ENCODE results near the gene ANKRD13D. TPM values are rescaled to one million over a fixed set of nuclear protein-coding genes. Genes with fewer than 3 reads are reported as not detected.

ANKRD13D gene
- polyA plus RNA-seq, 1 donor, result 38.8 TPM

DNA sequence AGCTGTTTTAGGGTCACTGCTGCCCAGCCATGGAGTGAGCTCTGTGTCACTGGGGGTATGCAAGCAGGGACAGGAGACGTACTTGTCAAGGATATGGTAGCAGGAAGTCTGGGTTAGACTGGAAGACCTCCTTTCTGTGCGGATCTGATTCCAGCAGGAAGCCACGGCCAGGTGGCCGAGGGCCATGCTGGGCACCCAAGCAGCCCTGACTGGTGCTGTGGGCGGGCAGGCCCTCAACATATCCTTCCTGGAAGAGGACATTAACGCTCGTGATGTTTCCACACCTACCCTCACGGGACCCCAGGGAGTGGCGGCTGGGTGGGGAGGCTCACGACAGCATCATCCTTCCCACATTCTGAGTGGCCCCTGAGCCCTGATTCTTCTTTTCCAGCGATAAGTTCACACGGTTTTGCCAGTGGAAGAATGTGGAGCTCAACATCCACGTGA is 8.7 kb upstream of the ANKRD13D start:
- H3K27me3 ChIP-seq (ENCODE audit: control insufficient read depth, insufficient read depth, low read length), result no peaks in the 10 kb centered on the region
- H3K9me3 ChIP-seq (ENCODE audit: control insufficient read depth, low read depth, low read length), result no peaks in the 10 kb centered on the region
- no peak overlapping the region for H3K4me3 ChIP-seq (ENCODE audit: low read length)
- H3K4me1 ChIP-seq (ENCODE audit: control insufficient read depth, insufficient read depth, low read length), result peaks cover 17% of the 10 kb centered on the region
- no peak for DNase-seq
- peaks cover 92% of the 10 kb centered on the region for H3K36me3 ChIP-seq (ENCODE audit: control insufficient read depth, insufficient read depth, low read length)
- no CpG with 5 or more reads among the region's 13 CpGs for WGBS (ENCODE audit: insufficient coverage, low lambda C conversion rate)
- no peak overlapping the region for H3K27ac ChIP-seq (ENCODE audit: low read length)

GRCh38 chr11:67280788-67281551 is 8.1 kb upstream of the ANKRD13D start:
- Histone ChIP-seq H3K4me1 (ENCODE audit: control insufficient read depth, insufficient read depth, low read length) (peaks cover 17% of the 10 kb centered on the region), H3K27me3 (ENCODE audit: control insufficient read depth, insufficient read depth, low read length) (no peaks in the 10 kb centered on the region), H3K36me3 (ENCODE audit: control insufficient read depth, insufficient read depth, low read length) (peaks cover 92% of the 10 kb centered on the region), H3K9me3 (ENCODE audit: control insufficient read depth, low read depth, low read length) (no peaks in the 10 kb centered on the region), H3K27ac (ENCODE audit: low read length) (no peak overlapping the region), H3K4me3 (ENCODE audit: low read length) (no peak overlapping the region)
- WGBS (ENCODE audit: insufficient coverage, low lambda C conversion rate), result no CpG with 5 or more reads among the region's 31 CpGs
- no peak for DNase-seq

- WGBS (ENCODE audit: insufficient coverage, low lambda C conversion rate), result no CpG with 5 or more reads among the region's 27 CpGs
- Histone ChIP-seq H3K27me3 (ENCODE audit: control insufficient read depth, insufficient read depth, low read length) (no peaks in the 10 kb centered on the region), H3K27ac (ENCODE audit: low read length) (no peak overlapping the region), H3K4me1 (ENCODE audit: control insufficient read depth, insufficient read depth, low read length) (peaks cover 16% of the 10 kb centered on the region), H3K9me3 (ENCODE audit: control insufficient read depth, low read depth, low read length) (no peaks in the 10 kb centered on the region), H3K36me3 (ENCODE audit: control insufficient read depth, insufficient read depth, low read length) (peaks cover 96% of the 10 kb centered on the region), H3K4me3 (ENCODE audit: low read length) (no peak overlapping the region)
- no peak for DNase-seq
Observed at GRCh38 chr11:67281552-67282150, 7.5 kb upstream of the ANKRD13D start.

DNA sequence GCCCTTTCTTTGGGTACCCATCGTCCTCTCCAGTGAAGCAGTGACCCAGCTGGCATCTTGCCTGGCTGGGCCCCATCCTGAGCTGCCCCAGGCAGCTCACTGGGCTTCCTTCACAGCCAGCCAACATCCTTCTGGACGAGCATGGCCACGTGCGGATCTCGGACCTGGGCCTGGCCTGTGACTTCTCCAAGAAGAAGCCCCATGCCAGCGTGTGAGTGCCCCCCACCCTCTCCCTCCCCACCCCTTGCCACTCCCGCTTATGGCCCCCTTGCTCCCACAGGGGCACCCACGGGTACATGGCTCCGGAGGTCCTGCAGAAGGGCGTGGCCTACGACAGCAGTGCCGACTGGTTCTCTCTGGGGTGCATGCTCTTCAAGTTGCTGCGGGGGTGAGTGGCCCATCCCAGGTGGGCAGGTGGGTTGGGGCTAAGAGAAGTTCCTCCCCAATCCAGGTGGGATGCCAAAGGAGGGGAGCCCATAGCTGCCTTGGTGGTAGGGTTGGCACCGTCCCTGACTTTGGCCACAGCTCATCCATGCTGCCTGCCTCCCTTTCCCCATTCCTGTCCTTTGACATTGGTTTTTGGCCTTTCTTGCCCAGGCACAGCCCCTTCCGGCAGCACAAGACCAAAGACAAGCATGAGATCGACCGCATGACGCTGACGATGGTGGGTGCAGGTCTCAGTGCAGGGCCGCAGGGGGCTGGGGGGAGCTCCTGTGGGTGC is 6.8 kb upstream of the ANKRD13D start:
- Histone ChIP-seq H3K27me3 (ENCODE audit: control insufficient read depth, insufficient read depth, low read length) (no peaks in the 10 kb centered on the region), H3K36me3 (ENCODE audit: control insufficient read depth, insufficient read depth, low read length) (peaks cover 98% of the 10 kb centered on the region), H3K4me1 (ENCODE audit: control insufficient read depth, insufficient read depth, low read length) (peaks cover 14% of the 10 kb centered on the region), H3K9me3 (ENCODE audit: control insufficient read depth, low read depth, low read length) (no peaks in the 10 kb centered on the region), H3K27ac (ENCODE audit: low read length) (no peak overlapping the region), H3K4me3 (ENCODE audit: low read length) (no peak overlapping the region)
- DNase-seq, result no peak
- WGBS (ENCODE audit: insufficient coverage, low lambda C conversion rate), result no CpG with 5 or more reads among the region's 20 CpGs

DNA sequence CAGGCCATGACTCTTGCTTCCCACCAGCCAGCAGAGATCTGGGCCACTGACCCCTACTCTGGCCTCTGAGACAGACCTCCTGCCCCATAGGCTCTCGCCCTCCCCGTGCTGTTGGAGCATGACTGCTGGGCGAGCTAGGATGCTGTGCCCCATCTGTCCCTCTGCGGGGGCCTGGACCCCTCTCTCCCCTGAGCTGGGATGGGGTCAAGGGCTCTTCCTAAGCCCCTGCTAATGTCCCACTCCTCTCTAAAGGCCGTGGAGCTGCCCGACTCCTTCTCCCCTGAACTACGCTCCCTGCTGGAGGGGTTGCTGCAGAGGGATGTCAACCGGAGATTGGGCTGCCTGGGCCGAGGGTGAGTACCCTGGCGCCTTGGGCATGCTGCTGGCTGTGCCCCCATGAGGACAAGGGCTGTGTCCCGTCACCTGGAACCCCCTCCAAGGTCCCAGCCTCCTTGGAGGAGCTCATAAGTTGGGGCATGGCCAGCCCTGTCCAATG is 6.2 kb upstream of the ANKRD13D start:
- Histone ChIP-seq H3K36me3 (ENCODE audit: control insufficient read depth, insufficient read depth, low read length) (peaks cover 95% of the 10 kb centered on the region), H3K4me3 (ENCODE audit: low read length) (no peak overlapping the region), H3K27ac (ENCODE audit: low read length) (no peak overlapping the region), H3K4me1 (ENCODE audit: control insufficient read depth, insufficient read depth, low read length) (peaks cover 14% of the 10 kb centered on the region), H3K9me3 (ENCODE audit: control insufficient read depth, low read depth, low read length) (no peaks in the 10 kb centered on the region), H3K27me3 (ENCODE audit: control insufficient read depth, insufficient read depth, low read length) (no peaks in the 10 kb centered on the region)
- WGBS (ENCODE audit: insufficient coverage, low lambda C conversion rate), result no CpG with 5 or more reads among the region's 11 CpGs
- no peak for DNase-seq

GRCh38 chr11:67283481-67283963 is 5.6 kb upstream of the ANKRD13D start:
- Histone ChIP-seq H3K27me3 (ENCODE audit: control insufficient read depth, insufficient read depth, low read length) (no peaks in the 10 kb centered on the region), H3K4me1 (ENCODE audit: control insufficient read depth, insufficient read depth, low read length) (peaks cover 15% of the 10 kb centered on the region), H3K36me3 (ENCODE audit: control insufficient read depth, insufficient read depth, low read length) (peaks cover 89% of the 10 kb centered on the region), H3K4me3 (ENCODE audit: low read length) (no peak overlapping the region), H3K27ac (ENCODE audit: low read length) (no peak overlapping the region), H3K9me3 (ENCODE audit: control insufficient read depth, low read depth, low read length) (no peaks in the 10 kb centered on the region)
- no peak for DNase-seq
- no CpG with 5 or more reads among the region's 13 CpGs for WGBS (ENCODE audit: insufficient coverage, low lambda C conversion rate)

GRCh38 chr11:67284811-67285540 is 4.1 kb upstream of the ANKRD13D start:
- peaks cover 20% of the 10 kb centered on the region for H3K4me1 ChIP-seq (ENCODE audit: control insufficient read depth, insufficient read depth, low read length)
- H3K4me3 ChIP-seq (ENCODE audit: low read length), result no peak overlapping the region
- H3K27ac ChIP-seq (ENCODE audit: low read length), result no peak overlapping the region
- DNase-seq, result no peak
- WGBS (ENCODE audit: insufficient coverage, low lambda C conversion rate), result 99% methylated on average over 14 of the region's 45 CpGs
- peaks cover 75% of the 10 kb centered on the region for H3K36me3 ChIP-seq (ENCODE audit: control insufficient read depth, insufficient read depth, low read length)
- H3K9me3 ChIP-seq (ENCODE audit: control insufficient read depth, low read depth, low read length), result no peaks in the 10 kb centered on the region
- H3K27me3 ChIP-seq (ENCODE audit: control insufficient read depth, insufficient read depth, low read length), result no peaks in the 10 kb centered on the region

- 100% methylated on average over 1 of the region's 39 CpGs for WGBS (ENCODE audit: insufficient coverage, low lambda C conversion rate)
- H3K4me3 ChIP-seq (ENCODE audit: low read length), result no peak overlapping the region
- H3K27ac ChIP-seq (ENCODE audit: low read length), result no peak overlapping the region
- DNase-seq, result no peak
- H3K4me1 ChIP-seq (ENCODE audit: control insufficient read depth, insufficient read depth, low read length), result peaks cover 22% of the 10 kb centered on the region
- no peaks in the 10 kb centered on the region for H3K9me3 ChIP-seq (ENCODE audit: control insufficient read depth, low read depth, low read length)
- no peaks in the 10 kb centered on the region for H3K27me3 ChIP-seq (ENCODE audit: control insufficient read depth, insufficient read depth, low read length)
- peaks cover 74% of the 10 kb centered on the region for H3K36me3 ChIP-seq (ENCODE audit: control insufficient read depth, insufficient read depth, low read length)
Observed at GRCh38 chr11:67285541-67286498, 3.3 kb upstream of the ANKRD13D start.

DNA sequence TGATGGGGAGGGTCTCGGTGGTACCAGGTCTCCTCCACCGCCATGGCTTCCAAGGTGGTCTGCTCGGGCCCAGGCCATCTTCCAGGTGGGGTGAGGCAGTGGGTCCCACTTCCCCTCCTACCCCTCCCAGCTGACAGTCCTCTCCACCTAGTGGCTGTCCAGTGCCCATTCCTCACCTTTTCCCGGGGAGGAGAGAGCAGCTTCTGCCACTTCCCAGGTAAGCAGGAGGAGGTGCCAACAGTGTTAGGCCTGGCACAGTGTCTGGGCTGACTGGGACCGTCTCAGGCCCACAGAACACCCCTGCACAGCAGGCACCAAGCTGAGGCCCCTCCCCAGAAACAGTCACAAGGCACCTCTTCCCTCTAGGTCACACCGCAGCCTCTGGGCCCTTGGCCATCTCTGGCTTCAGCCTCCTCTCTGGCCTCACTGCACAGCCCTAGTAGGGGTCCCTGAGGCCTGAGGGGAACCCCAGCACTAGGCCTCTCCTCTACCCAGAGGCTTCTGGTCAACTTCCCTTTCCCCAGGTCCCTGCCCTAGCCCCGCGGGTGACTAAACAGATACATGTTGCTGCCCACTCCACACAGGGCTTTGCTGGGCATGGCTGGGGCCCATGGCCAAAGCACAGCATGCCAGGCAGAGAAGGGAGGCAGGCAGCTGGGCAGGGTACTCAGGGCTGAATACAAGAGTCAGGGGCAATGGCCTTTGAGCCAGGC is 2.3 kb upstream of the ANKRD13D start:
- H3K4me3 ChIP-seq (ENCODE audit: low read length), result no peak overlapping the region
- no peaks in the 10 kb centered on the region for H3K27me3 ChIP-seq (ENCODE audit: control insufficient read depth, insufficient read depth, low read length)
- no peaks in the 10 kb centered on the region for H3K9me3 ChIP-seq (ENCODE audit: control insufficient read depth, low read depth, low read length)
- H3K27ac ChIP-seq (ENCODE audit: low read length), result peak overlapping the region; percentile 79
- peaks cover 72% of the 10 kb centered on the region for H3K36me3 ChIP-seq (ENCODE audit: control insufficient read depth, insufficient read depth, low read length)
- H3K4me1 ChIP-seq (ENCODE audit: control insufficient read depth, insufficient read depth, low read length), result peaks cover 22% of the 10 kb centered on the region
- no CpG with 5 or more reads among the region's 8 CpGs for WGBS (ENCODE audit: insufficient coverage, low lambda C conversion rate)
- DNase-seq, result no peak
